Osteocyte (in vitro differentiated cells): ENCODE measurements around the gene ZNF860. TPM values are rescaled to one million over a fixed set of nuclear protein-coding genes. Genes with fewer than 3 reads are reported as not detected.

Source experiments
- DNase-seq: peaks from one replicate; pipeline ENCODE4 v3.0.0; 2021; ENCODE audit warnings: mixed read lengths; ENCODE audit not compliant: unreplicated experiment; ENCODE audit errors: extremely low spot score
- H3K27ac Mint-ChIP-seq: one replicate; pipeline ENCODE4 v1.8.0; 2021; ENCODE audit warnings: mild to moderate bottlenecking, mixed read lengths; ENCODE audit not compliant: unreplicated experiment
- H3K27me3 Mint-ChIP-seq: one replicate; pipeline ENCODE4 v1.8.0; 2021; ENCODE audit warnings: mixed read lengths; ENCODE audit not compliant: unreplicated experiment
- H3K36me3 Mint-ChIP-seq: one replicate; pipeline ENCODE4 v1.8.0; 2021; ENCODE audit warnings: mixed read lengths; ENCODE audit not compliant: unreplicated experiment
- H3K4me1 Mint-ChIP-seq: one replicate; pipeline ENCODE4 v1.8.0; 2021; ENCODE audit warnings: mixed read lengths; ENCODE audit not compliant: unreplicated experiment
- H3K4me3 Mint-ChIP-seq: one replicate; pipeline ENCODE4 v1.8.0; 2021; ENCODE audit warnings: mild to moderate bottlenecking, moderate library complexity, mixed read lengths; ENCODE audit not compliant: unreplicated experiment
- H3K9me3 Mint-ChIP-seq: one replicate; pipeline ENCODE4 v1.8.0; 2021; ENCODE audit warnings: mixed read lengths; ENCODE audit not compliant: unreplicated experiment
- CTCF ChIP-seq: fragments of 200-600 bp; sonication (generic); IDR thresholded peaks from 2 replicates; pipeline ENCODE4 v1.5.0; 2021; ENCODE audit warnings: antibody characterized with exemption, mild to moderate bottlenecking, moderate library complexity
- total RNA-seq: library from RNA; stranded (reverse); gene quantifications from 2 replicates; pipeline ENCODE4 v1.2.1, GENCODE V29; 2021

The ZNF860 gene
- total RNA-seq, 1 donor from 2014 or later, result 1.3 TPM

- DNase-seq, result no peak
- Mint-ChIP-seq H3K27me3 (no peaks in the 10 kb centered on the region), H3K27ac (no peak overlapping the region), H3K4me1 (peaks cover 29% of the 10 kb centered on the region), H3K36me3 (no peaks in the 10 kb centered on the region), H3K4me3 (no peak overlapping the region), H3K9me3 (no peaks in the 10 kb centered on the region)
- TF ChIP-seq CTCF, result no peak
Measured at GRCh38 chr3:31936420-31937060, 45.0 kb upstream of the ZNF860 start.

- no peak for DNase-seq
- H3K36me3 Mint-ChIP-seq, result no peaks in the 10 kb centered on the region
- no peaks in the 10 kb centered on the region for H3K9me3 Mint-ChIP-seq
- H3K27ac Mint-ChIP-seq, result no peak overlapping the region
- no peak for TF ChIP-seq CTCF
- no peak overlapping the region for H3K4me3 Mint-ChIP-seq
- peaks cover 34% of the 10 kb centered on the region for H3K4me1 Mint-ChIP-seq
- H3K27me3 Mint-ChIP-seq, result no peaks in the 10 kb centered on the region
Measured at GRCh38 chr3:31937225-31937624, 44.3 kb upstream of the ZNF860 start.

GRCh38 chr3:31942446-31942845, 39.1 kb upstream of the ZNF860 start:
- Mint-ChIP-seq H3K4me3 (no peak overlapping the region), H3K4me1 (peaks cover 36% of the 10 kb centered on the region), H3K36me3 (no peaks in the 10 kb centered on the region), H3K9me3 (no peaks in the 10 kb centered on the region), H3K27me3 (no peaks in the 10 kb centered on the region), H3K27ac (no peak overlapping the region)
- no peak for DNase-seq
- TF ChIP-seq CTCF, result no peak

- Mint-ChIP-seq H3K27ac (no peak overlapping the region), H3K36me3 (no peaks in the 10 kb centered on the region), H3K27me3 (no peaks in the 10 kb centered on the region), H3K4me3 (no peak overlapping the region), H3K9me3 (no peaks in the 10 kb centered on the region), H3K4me1 (peaks cover 41% of the 10 kb centered on the region)
- no peak for DNase-seq
- TF ChIP-seq CTCF, result no peak
Measured at GRCh38 chr3:31943041-31943440, 38.5 kb upstream of the ZNF860 start.

- no peak for TF ChIP-seq CTCF
- Mint-ChIP-seq H3K4me3 (no peak overlapping the region), H3K36me3 (peaks cover under 1% of the 10 kb centered on the region), H3K27ac (peak overlapping the region; percentile 58), H3K9me3 (peaks cover 10% of the 10 kb centered on the region), H3K27me3 (no peaks in the 10 kb centered on the region), H3K4me1 (peaks cover 41% of the 10 kb centered on the region)
- DNase-seq, result no peak
Measured at GRCh38 chr3:31945738-31946052, 35.9 kb upstream of the ZNF860 start.
